Measurements from ENCODE around the gene DPYSL4.

The DPYSL4 gene

GRCh38 chr10:132151951-132152505 lies 34.7 kb upstream of the DPYSL4 start:
- peaks cover 5% of the 10 kb centered on the region for H3K9me3 ChIP-seq (ENCODE audit: insufficient read depth, low read depth, low read length)
- H3K4me1 ChIP-seq (ENCODE audit: control insufficient read depth in 1 of 2, insufficient read depth in 2 of 2, low read length in 2 of 2) = no peaks in the 10 kb centered on the region
- H4K8ac ChIP-seq (ENCODE audit: low read depth, low read length) = no peak overlapping the region
- no peaks in the 10 kb centered on the region for H3K27me3 ChIP-seq (ENCODE audit: insufficient read depth, low read length)
- H4K91ac ChIP-seq (ENCODE audit: low read depth, low read length) = no peak overlapping the region
- no CpG with 5 or more reads among the region's 3 CpGs for WGBS (ENCODE audit: extremely low coverage, insufficient coverage, insufficient read length)
- H3K4me3 ChIP-seq (ENCODE audit: low read depth, low read length) = no peak overlapping the region
- H3K27ac ChIP-seq (ENCODE audit: low read depth, low read length) = no peak overlapping the region
- no peak overlapping the region for H2BK5ac ChIP-seq (ENCODE audit: low read depth, low read length, poor library complexity)
- H2AK5ac ChIP-seq (ENCODE audit: low read length) = no peak overlapping the region
- no peak for DNase-seq
- H2BK12ac ChIP-seq (ENCODE audit: low read length) = no peak overlapping the region
- H3K23ac ChIP-seq (ENCODE audit: low read length) = no peak overlapping the region
- no peak overlapping the region for H3K18ac ChIP-seq (ENCODE audit: low read length)
- no peak overlapping the region for H3K9ac ChIP-seq (ENCODE audit: low read length)
- H3K14ac ChIP-seq (ENCODE audit: low read length) = no peak overlapping the region
- no peak overlapping the region for H2AFZ ChIP-seq (ENCODE audit: insufficient read depth, low read length, poor library complexity)
- H3K4me2 ChIP-seq (ENCODE audit: low read length) = no peak overlapping the region
- H3K79me1 ChIP-seq (ENCODE audit: low read length) = no peaks in the 10 kb centered on the region
- no peaks in the 10 kb centered on the region for H3K36me3 ChIP-seq (ENCODE audit: control insufficient read depth in 1 of 2, insufficient read depth in 2 of 2, low read length in 2 of 2)
- no peak overlapping the region for H3K4ac ChIP-seq (ENCODE audit: low read depth, low read length)
- H4K12ac ChIP-seq (ENCODE audit: low read depth, low read length) = no peak overlapping the region
- H3K79me2 ChIP-seq (ENCODE audit: control insufficient read depth, insufficient read depth, low read length, poor library complexity) = no peaks in the 10 kb centered on the region
- H2BK120ac ChIP-seq (ENCODE audit: insufficient read depth, low read length, poor library complexity) = no peak overlapping the region

DNA sequence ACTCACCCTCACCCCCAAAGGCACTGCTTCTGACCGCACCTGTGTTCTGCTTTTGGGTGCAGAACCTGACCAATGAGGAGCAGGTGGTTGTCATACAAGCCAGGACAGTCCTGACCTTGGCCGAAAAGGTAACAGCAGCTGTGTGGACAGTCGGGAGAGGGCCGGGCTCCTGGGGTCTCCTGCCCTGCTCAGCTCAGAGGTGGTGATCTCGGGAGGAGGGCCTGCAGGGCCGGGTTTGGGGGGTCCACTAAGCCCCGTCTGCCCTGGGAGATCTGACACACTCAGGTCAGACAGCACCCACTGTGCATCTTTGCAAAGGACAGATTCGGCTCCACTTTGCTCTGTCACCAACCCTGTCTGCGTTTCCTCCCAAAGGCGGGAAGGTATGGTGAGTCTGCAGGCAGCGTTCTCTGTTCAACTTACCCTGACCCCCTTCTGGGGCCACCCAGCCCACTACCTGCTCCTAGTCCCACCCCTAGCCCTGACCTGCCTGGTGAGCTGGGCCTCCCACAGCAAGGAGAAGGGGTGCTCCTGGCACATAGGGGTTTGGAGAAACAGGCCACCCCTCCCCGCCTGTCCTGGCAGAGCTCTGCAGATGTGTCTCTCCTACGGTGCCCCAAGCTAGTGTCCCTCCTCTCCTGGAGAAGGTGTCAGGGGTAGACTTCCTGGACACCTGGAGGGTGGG lies 33.7 kb upstream of the DPYSL4 start:
- WGBS (ENCODE audit: extremely low coverage, insufficient coverage, insufficient read length) = no CpG with 5 or more reads among the region's 13 CpGs
- H3K9me3 ChIP-seq (ENCODE audit: insufficient read depth, low read depth, low read length) = peaks cover 5% of the 10 kb centered on the region

GRCh38 chr10:132153616-132154217 lies 33.0 kb upstream of the DPYSL4 start:
- H3K4me3 ChIP-seq (ENCODE audit: low read depth, low read length) = no peak overlapping the region
- no peak overlapping the region for H3K9ac ChIP-seq (ENCODE audit: low read length)
- no peak for DNase-seq
- H2AFZ ChIP-seq (ENCODE audit: insufficient read depth, low read length, poor library complexity) = no peak overlapping the region
- no peak overlapping the region for H4K12ac ChIP-seq (ENCODE audit: low read depth, low read length)
- H3K23ac ChIP-seq (ENCODE audit: low read length) = no peak overlapping the region
- H3K18ac ChIP-seq (ENCODE audit: low read length) = no peak overlapping the region
- no peak overlapping the region for H4K8ac ChIP-seq (ENCODE audit: low read depth, low read length)
- no peak overlapping the region for H3K4ac ChIP-seq (ENCODE audit: low read depth, low read length)
- no peak overlapping the region for H2BK120ac ChIP-seq (ENCODE audit: insufficient read depth, low read length, poor library complexity)
- no CpG with 5 or more reads among the region's 19 CpGs for WGBS (ENCODE audit: extremely low coverage, insufficient coverage, insufficient read length)
- H2BK12ac ChIP-seq (ENCODE audit: low read length) = no peak overlapping the region
- no peak overlapping the region for H3K27ac ChIP-seq (ENCODE audit: low read depth, low read length)
- no peaks in the 10 kb centered on the region for H3K27me3 ChIP-seq (ENCODE audit: insufficient read depth, low read length)
- peaks cover 5% of the 10 kb centered on the region for H3K9me3 ChIP-seq (ENCODE audit: insufficient read depth, low read depth, low read length)
- no peak overlapping the region for H3K14ac ChIP-seq (ENCODE audit: low read length)
- H3K4me1 ChIP-seq (ENCODE audit: control insufficient read depth in 1 of 2, insufficient read depth in 2 of 2, low read length in 2 of 2) = no peaks in the 10 kb centered on the region
- no peaks in the 10 kb centered on the region for H3K36me3 ChIP-seq (ENCODE audit: control insufficient read depth in 1 of 2, insufficient read depth in 2 of 2, low read length in 2 of 2)
- H4K91ac ChIP-seq (ENCODE audit: low read depth, low read length) = no peak overlapping the region
- no peaks in the 10 kb centered on the region for H3K79me2 ChIP-seq (ENCODE audit: control insufficient read depth, insufficient read depth, low read length, poor library complexity)
- no peak overlapping the region for H3K4me2 ChIP-seq (ENCODE audit: low read length)
- no peak overlapping the region for H2AK5ac ChIP-seq (ENCODE audit: low read length)
- H2BK5ac ChIP-seq (ENCODE audit: low read depth, low read length, poor library complexity) = no peak overlapping the region
- H3K79me1 ChIP-seq (ENCODE audit: low read length) = no peaks in the 10 kb centered on the region

More for the DNA sequence above, 33.7 kb upstream of the DPYSL4 start:
- no peak overlapping the region for H4K91ac ChIP-seq (ENCODE audit: low read depth, low read length)
- no peaks in the 10 kb centered on the region for H3K4me1 ChIP-seq (ENCODE audit: control insufficient read depth in 1 of 2, insufficient read depth in 2 of 2, low read length in 2 of 2)
- no peak overlapping the region for H3K27ac ChIP-seq (ENCODE audit: low read depth, low read length)
- no peak overlapping the region for H2AK5ac ChIP-seq (ENCODE audit: low read length)
- no peaks in the 10 kb centered on the region for H3K27me3 ChIP-seq (ENCODE audit: insufficient read depth, low read length)
- H4K12ac ChIP-seq (ENCODE audit: low read depth, low read length) = no peak overlapping the region
- H2BK120ac ChIP-seq (ENCODE audit: insufficient read depth, low read length, poor library complexity) = no peak overlapping the region
- no peak for DNase-seq
- H2BK12ac ChIP-seq (ENCODE audit: low read length) = no peak overlapping the region
- H3K23ac ChIP-seq (ENCODE audit: low read length) = no peak overlapping the region
- no peak overlapping the region for H3K4ac ChIP-seq (ENCODE audit: low read depth, low read length)
- H3K14ac ChIP-seq (ENCODE audit: low read length) = no peak overlapping the region
- no peak overlapping the region for H2BK5ac ChIP-seq (ENCODE audit: low read depth, low read length, poor library complexity)
- no peak overlapping the region for H3K9ac ChIP-seq (ENCODE audit: low read length)
- no peaks in the 10 kb centered on the region for H3K79me2 ChIP-seq (ENCODE audit: control insufficient read depth, insufficient read depth, low read length, poor library complexity)
- no peak overlapping the region for H3K18ac ChIP-seq (ENCODE audit: low read length)
- H3K4me3 ChIP-seq (ENCODE audit: low read depth, low read length) = no peak overlapping the region
- no peak overlapping the region for H3K4me2 ChIP-seq (ENCODE audit: low read length)
- H3K79me1 ChIP-seq (ENCODE audit: low read length) = no peaks in the 10 kb centered on the region
- no peaks in the 10 kb centered on the region for H3K36me3 ChIP-seq (ENCODE audit: control insufficient read depth in 1 of 2, insufficient read depth in 2 of 2, low read length in 2 of 2)
- no peak overlapping the region for H2AFZ ChIP-seq (ENCODE audit: insufficient read depth, low read length, poor library complexity)
- no peak overlapping the region for H4K8ac ChIP-seq (ENCODE audit: low read depth, low read length)

DNA sequence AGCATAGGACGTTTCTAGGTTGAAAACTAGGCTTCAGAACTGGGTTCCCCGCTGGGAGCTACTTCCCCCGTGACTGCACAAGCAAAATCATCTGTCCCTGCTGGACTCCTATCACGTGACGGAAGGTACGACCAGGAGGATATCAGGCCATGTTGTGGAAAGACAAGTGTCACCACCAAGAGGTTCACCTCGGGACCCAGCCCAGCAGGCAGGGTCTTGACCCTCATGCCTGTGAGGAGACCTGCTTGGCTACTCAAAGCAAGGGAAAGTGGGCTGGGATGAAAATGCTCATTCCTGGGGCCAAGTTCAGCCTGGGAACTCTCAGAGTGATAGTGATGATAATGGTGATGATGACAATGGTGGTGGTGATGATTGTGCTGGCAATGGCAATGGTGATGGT lies 32.3 kb upstream of the DPYSL4 start:
- H3K27ac ChIP-seq (ENCODE audit: low read depth, low read length) = no peak overlapping the region
- H3K27me3 ChIP-seq (ENCODE audit: insufficient read depth, low read length) = no peaks in the 10 kb centered on the region
- no peak overlapping the region for H4K91ac ChIP-seq (ENCODE audit: low read depth, low read length)
- H3K23ac ChIP-seq (ENCODE audit: low read length) = no peak overlapping the region
- no peak overlapping the region for H2BK5ac ChIP-seq (ENCODE audit: low read depth, low read length, poor library complexity)
- H3K79me2 ChIP-seq (ENCODE audit: control insufficient read depth, insufficient read depth, low read length, poor library complexity) = no peaks in the 10 kb centered on the region
- H2AK5ac ChIP-seq (ENCODE audit: low read length) = no peak overlapping the region
- no peak for DNase-seq
- no peak overlapping the region for H2BK120ac ChIP-seq (ENCODE audit: insufficient read depth, low read length, poor library complexity)
- no peak overlapping the region for H3K4me3 ChIP-seq (ENCODE audit: low read depth, low read length)
- H3K18ac ChIP-seq (ENCODE audit: low read length) = no peak overlapping the region
- H3K36me3 ChIP-seq (ENCODE audit: control insufficient read depth in 1 of 2, insufficient read depth in 2 of 2, low read length in 2 of 2) = no peaks in the 10 kb centered on the region
- no peak overlapping the region for H2AFZ ChIP-seq (ENCODE audit: insufficient read depth, low read length, poor library complexity)
- H4K8ac ChIP-seq (ENCODE audit: low read depth, low read length) = no peak overlapping the region
- no peak overlapping the region for H4K12ac ChIP-seq (ENCODE audit: low read depth, low read length)
- H2BK12ac ChIP-seq (ENCODE audit: low read length) = no peak overlapping the region
- H3K4me1 ChIP-seq (ENCODE audit: control insufficient read depth in 1 of 2, insufficient read depth in 2 of 2, low read length in 2 of 2) = no peaks in the 10 kb centered on the region
- no peak overlapping the region for H3K4ac ChIP-seq (ENCODE audit: low read depth, low read length)
- no peaks in the 10 kb centered on the region for H3K79me1 ChIP-seq (ENCODE audit: low read length)
- peaks cover 6% of the 10 kb centered on the region for H3K9me3 ChIP-seq (ENCODE audit: insufficient read depth, low read depth, low read length)
- no CpG with 5 or more reads among the region's 7 CpGs for WGBS (ENCODE audit: extremely low coverage, insufficient coverage, insufficient read length)
- H3K9ac ChIP-seq (ENCODE audit: low read length) = no peak overlapping the region
- no peak overlapping the region for H3K4me2 ChIP-seq (ENCODE audit: low read length)
- no peak overlapping the region for H3K14ac ChIP-seq (ENCODE audit: low read length)
